Stimulated activated naive CD8-positive, alpha-beta T cell treated with anti-CD3 and anti-CD28 coated beads, Interleukin-15, Interleukin-2, amounts not matched to agents 100 U/mL and 50 U/mL, for 24 hours (primary cell): ENCODE data around the gene AKR1B15.
A peak's percentile ranks its signal among the peaks of the same experiment; 100 is the strongest.
"Not testable (repeated sequence)": the region's sequence is repeated elsewhere in the genome, so short reads cannot be mapped to it uniquely, and the experiment has no call there.

ENCODE experiments used
- ATAC-seq: fragments of 150-1000 bp; cut with Tn5 transposase; one replicate; pipeline ENCODE4 v1.10.0; 2021
- DNase-seq: peaks from one replicate; pipeline ENCODE4 v3.0.0; 2021

AKR1B15 gene

GRCh38 chr7:134548877-134549276 lies at the start of gene AKR1B15:
Gene AKR1B15, plus strand, starts transcription at chr7:134549110. Its CDS starts 15,510 bp downstream, at chr7:134564620.
- DNase-seq (peak; percentile 35), ATAC-seq (peak; percentile 81)

- DNase-seq = no peak
- ATAC-seq = no peak
These were observed 48.5 kb upstream of the AKR1B15 start for GRCh38 chr7:134500406-134500805.

GRCh38 chr7:134500982-134501381 lies 47.9 kb upstream of the AKR1B15 start:
- ATAC-seq (no peak), DNase-seq (no peak)

GRCh38 chr7:134502463-134503371 lies 46.2 kb upstream of the AKR1B15 start:
- ATAC-seq = no peak
- DNase-seq = no peak

GRCh38 chr7:134504660-134505164 lies 44.2 kb upstream of the AKR1B15 start:
- ATAC-seq (no peak), DNase-seq (no peak)

- DNase-seq = no peak
- no peak for ATAC-seq
These were observed 43.1 kb upstream of the AKR1B15 start for GRCh38 chr7:134505856-134506255.

GRCh38 chr7:134509010-134509409 lies 39.9 kb upstream of the AKR1B15 start:
- no peak for ATAC-seq

GRCh38 chr7:134510646-134511045 lies 38.3 kb upstream of the AKR1B15 start:
- DNase-seq (no peak), ATAC-seq (no peak)

More at GRCh38 chr7:134509010-134509409, 39.9 kb upstream of the AKR1B15 start:
- DNase-seq = no peak

GRCh38 chr7:134512271-134512670 lies 36.6 kb upstream of the AKR1B15 start:
- no peak for DNase-seq
- ATAC-seq = peak; percentile 45

- ATAC-seq = peak; percentile 51
- DNase-seq = peak; percentile 37
These were observed 35.6 kb upstream of the AKR1B15 start for GRCh38 chr7:134513169-134513752.

- DNase-seq = no peak
- ATAC-seq = no peak
These were observed 34.8 kb upstream of the AKR1B15 start for GRCh38 chr7:134514106-134514505.

- no peak for DNase-seq
- no peak for ATAC-seq
These were observed 34.2 kb upstream of the AKR1B15 start for GRCh38 chr7:134514663-134515062.

- ATAC-seq = no peak
- DNase-seq = no peak
These were observed 33.1 kb upstream of the AKR1B15 start for GRCh38 chr7:134515569-134516468.

- ATAC-seq (no peak), DNase-seq (no peak)
These were observed 28.8 kb upstream of the AKR1B15 start for GRCh38 chr7:134520130-134520529.

- DNase-seq = no peak
These were observed 26.3 kb upstream of the AKR1B15 start for GRCh38 chr7:134522601-134523000.

GRCh38 chr7:134525449-134525848 lies 23.5 kb upstream of the AKR1B15 start:
- not testable (repeated sequence) for ATAC-seq, DNase-seq

More at GRCh38 chr7:134522601-134523000, 26.3 kb upstream of the AKR1B15 start:
- ATAC-seq = no peak

GRCh38 chr7:134526552-134527248 lies 22.2 kb upstream of the AKR1B15 start:
- ATAC-seq, DNase-seq: not testable (repeated sequence)

GRCh38 chr7:134527979-134528371 lies 20.9 kb upstream of the AKR1B15 start:
- ATAC-seq (no peak), DNase-seq (no peak)

- DNase-seq (no peak), ATAC-seq (no peak)
These were observed 20.2 kb upstream of the AKR1B15 start for GRCh38 chr7:134528749-134529148.

- no peak for ATAC-seq
These were observed 18.4 kb upstream of the AKR1B15 start for GRCh38 chr7:134530460-134530859.

GRCh38 chr7:134532180-134532953 lies 16.5 kb upstream of the AKR1B15 start:
- no peak for ATAC-seq

More at GRCh38 chr7:134530460-134530859, 18.4 kb upstream of the AKR1B15 start:
- DNase-seq = no peak

More at GRCh38 chr7:134532180-134532953, 16.5 kb upstream of the AKR1B15 start:
- no peak for DNase-seq
